ENCODE data around the gene TUG1.

The TUG1 gene

GRCh38 chr22:30968924-30969531, at the start of gene TUG1:
TUG1 (plus strand) TSS chr22:30969265.
- peak; percentile 94 to 98 for DNase-seq

- DNase-seq, result no peak
Observed at GRCh38 chr22:30919973-30920372, 49.1 kb upstream of the TUG1 start.

GRCh38 chr22:30920407-30920806, 48.7 kb upstream of the TUG1 start:
- peak; percentile 79 to 85 for DNase-seq

DNA sequence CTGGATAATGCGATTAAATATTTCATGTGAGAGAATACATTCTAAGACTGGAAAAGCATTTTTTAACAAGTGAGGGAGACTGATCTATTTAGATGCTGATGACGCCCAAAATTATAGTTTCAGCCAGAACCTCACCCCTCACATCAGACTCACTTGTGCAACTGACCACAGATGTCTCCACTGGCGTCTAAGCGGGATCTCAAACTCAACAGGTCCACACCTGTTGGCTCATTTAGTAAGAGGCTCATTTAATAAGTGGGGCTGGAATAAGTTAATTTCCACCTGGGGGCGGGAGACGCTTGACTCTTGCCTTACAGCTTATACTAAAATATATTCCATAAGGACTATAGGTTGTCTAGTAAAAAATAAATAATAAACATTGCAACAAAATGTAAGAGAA, 48.0 kb upstream of the TUG1 start:
- no peak for DNase-seq

GRCh38 chr22:30922151-30922611, 46.9 kb upstream of the TUG1 start:
- DNase-seq, result peak; percentile 79 to 89

DNA sequence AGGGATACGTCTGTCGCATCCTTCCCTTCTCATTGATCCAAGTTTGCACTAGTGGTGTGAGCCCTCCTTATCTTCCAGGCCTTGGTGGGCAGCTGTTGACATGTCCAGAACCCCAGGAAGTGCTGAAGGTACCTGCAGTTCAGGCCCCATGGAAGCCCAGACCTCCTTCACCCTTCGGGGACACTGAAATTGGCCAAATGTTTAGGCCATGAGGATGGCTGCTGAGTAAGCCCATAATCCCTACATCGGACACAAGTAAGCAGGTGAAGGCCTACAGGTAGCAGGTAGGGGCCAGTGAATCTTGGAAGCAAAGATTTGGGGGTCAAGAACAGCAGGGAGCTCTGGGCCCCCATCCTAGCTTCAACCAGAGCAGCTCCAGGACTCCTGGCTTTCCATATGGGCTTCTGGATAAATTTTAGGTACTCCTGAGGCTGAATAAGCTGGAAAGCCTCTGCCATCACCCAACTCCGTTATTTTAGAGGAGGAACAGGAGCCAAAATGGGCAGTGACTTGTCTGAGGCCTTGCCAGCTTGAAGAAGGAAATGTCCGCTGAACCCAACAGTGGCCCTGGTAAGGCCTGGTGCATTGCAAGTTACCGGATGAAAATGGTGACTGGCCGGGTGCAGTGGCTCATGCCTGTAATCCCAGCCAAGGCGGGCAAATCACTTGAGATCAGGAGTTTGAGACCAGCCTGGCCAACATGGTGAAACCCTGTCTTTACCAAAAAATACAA, 45.7 kb upstream of the TUG1 start:
- no peak for DNase-seq

GRCh38 chr22:30925667-30926066, 43.4 kb upstream of the TUG1 start:
- no peak for DNase-seq

DNA sequence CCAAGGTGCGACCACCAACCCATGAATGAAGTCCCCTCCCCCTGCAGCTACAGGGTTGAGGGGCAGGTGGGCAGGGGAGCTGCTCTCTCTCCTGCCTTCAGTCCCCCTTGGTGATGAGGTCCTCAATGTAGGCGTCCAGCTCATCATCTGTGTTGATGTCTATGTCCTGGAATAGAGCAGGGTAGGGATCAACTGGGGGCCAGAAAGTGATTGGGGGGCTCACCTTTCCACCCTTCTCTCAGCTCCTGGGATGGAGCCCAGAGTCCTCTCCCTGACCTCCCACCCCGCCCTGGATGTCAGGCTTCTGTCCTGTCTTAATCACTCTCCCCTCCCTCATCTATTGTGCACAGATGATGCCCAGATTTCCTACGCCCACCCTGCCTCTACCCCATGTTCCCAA, 42.4 kb upstream of the TUG1 start:
- no peak for DNase-seq

- no peak for DNase-seq
Observed at GRCh38 chr22:30927806-30928205, 41.3 kb upstream of the TUG1 start.

- no peak for DNase-seq
Observed at GRCh38 chr22:30928401-30928800, 40.7 kb upstream of the TUG1 start.

GRCh38 chr22:30930228-30930627, 38.8 kb upstream of the TUG1 start:
- no peak for DNase-seq

GRCh38 chr22:30931541-30932300, 37.3 kb upstream of the TUG1 start:
- no peak for DNase-seq

- no peak for DNase-seq
Observed at GRCh38 chr22:30932661-30933060, 36.4 kb upstream of the TUG1 start.

GRCh38 chr22:30933457-30933856, 35.6 kb upstream of the TUG1 start:
- no peak for DNase-seq

DNA sequence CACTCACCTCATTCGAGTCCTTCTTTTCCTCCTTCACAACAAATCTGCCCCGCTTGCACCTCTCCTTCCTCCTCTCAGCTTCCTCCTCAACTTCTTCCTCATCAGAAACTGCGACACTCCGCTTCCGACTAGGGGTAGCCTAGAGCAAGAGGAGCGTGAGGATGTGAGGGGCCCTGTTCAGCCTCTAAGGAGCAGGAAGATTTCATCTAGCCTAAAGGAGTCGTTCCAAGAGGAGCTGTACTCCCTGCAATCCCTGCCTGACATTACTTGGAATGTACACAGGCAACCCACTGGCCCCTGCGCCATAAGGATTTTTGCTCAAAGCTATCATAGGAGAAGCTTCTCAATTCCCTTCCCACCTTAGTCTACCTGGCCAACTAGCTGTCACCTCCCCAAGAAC, 35.0 kb upstream of the TUG1 start:
- DNase-seq, result no peak

DNA sequence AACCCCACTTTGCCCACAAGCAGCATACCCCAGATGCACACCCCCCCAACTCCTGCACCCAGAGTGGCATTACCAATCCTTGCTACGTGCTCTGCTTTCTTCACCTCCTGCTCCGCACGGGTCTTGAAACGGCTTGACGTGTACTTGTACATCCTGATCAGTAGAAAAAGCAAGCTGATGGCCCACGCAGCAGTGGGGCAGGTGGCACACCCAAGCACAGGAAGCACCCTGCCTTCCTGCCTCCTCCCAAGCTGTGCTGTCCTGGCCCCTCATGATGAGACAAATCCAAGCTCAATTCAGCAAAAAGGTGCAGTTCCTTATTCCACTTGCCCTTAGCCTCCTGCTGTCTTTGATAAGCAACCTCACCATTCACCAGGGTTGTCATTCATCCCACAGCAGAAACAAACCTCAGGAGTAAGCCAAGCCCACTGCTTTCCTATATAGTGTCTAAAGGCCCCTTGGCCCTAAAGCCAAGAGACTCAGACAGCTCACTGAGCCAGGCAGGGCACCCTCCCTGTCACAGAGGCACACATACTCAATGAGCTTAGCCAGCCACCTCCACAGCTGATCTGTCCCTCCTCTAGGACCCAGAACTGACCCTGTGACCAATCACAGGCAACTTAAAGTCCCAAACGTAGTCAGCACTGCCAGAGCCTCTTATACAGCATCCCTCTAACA, 28.2 kb upstream of the TUG1 start:
- DNase-seq, result peak; percentile 40 to 56

DNA sequence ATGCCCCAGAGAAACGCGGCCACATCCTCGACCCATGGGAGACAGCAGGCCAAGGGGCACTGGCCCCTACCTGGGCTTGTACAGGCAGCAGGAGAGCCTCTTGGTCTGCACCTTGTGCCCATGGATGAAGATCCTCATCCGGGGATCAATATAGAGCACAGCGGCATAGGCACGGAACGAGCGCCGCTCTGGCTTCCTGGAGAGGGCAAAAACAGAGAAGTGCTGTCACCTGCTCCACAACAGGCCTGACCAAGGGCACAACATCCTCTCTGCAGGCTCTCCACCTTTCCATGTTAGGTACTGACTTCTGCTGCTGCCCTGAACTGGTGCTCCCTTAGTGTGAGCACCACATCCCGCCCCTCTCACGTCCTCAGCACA, 27.7 kb upstream of the TUG1 start:
- DNase-seq, result no peak

GRCh38 chr22:30943368-30943767, 25.7 kb upstream of the TUG1 start:
- DNase-seq, result peak in 1 of 2 experiments; percentile 34

GRCh38 chr22:30944986-30945385, 24.1 kb upstream of the TUG1 start:
- DNase-seq, result no peak

- DNase-seq, result no peak
Observed at GRCh38 chr22:30945653-30946052, 23.4 kb upstream of the TUG1 start.

- no peak for DNase-seq
Observed at GRCh38 chr22:30946354-30946753, 22.7 kb upstream of the TUG1 start.

DNA sequence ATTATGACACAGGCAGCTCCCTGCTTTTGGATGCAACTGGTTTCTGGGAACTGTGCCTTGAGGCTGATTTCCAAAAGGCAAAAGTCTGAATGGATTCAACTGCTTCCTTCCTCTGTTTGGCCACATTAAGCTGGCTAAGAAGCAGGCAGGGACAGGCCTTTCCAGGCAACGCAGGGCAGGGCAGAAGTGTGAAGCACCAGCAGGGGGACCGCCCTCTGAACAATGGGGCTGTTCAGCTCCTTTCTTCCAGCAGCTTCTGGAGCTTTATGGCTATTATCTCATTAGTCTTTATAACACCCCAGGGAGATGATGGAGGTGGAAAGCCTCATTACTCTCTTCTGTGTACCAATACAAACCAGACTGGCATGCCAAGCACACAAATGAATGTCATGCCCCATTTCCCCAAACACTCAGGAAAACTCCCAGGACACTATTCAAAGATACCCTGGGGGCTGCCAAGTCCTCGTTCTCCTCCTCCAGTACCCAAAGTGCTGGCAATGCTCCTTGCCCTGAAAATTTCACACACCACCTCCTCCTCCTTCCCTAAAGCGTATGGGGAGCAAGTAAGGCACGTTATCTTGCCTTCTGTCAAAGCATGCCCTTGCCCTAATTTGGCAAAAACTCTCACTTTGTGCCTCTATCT, 21.8 kb upstream of the TUG1 start:
- DNase-seq, result no peak
